Activated CD4-positive, alpha-beta T cell treated with anti-CD3 and anti-CD28 coated beads, Interleukin-10, Interleukin-2, amounts not matched to agents 100 ng/mL and 50 ng/mL, durations not matched to agents 16 hours and 8 hours (primary cell): ENCODE results near the gene DNASE1L2.
"Not testable (repeated sequence)": the region's sequence is repeated elsewhere in the genome, so short reads cannot be mapped to it uniquely, and the experiment has no call there.

ENCODE experiments used
- DNase-seq: peaks from one replicate; pipeline ENCODE4 v3.0.0-alpha.2; 2020

Gene DNASE1L2

GRCh38 chr16:2242598-2242997, 6.4 kb downstream of the DNASE1L2 start:
- no peak for DNase-seq

GRCh38 chr16:2243031-2243528, 6.8 kb downstream of the DNASE1L2 start:
- DNase-seq = no peak

GRCh38 chr16:2243781-2244180, 7.5 kb downstream of the DNASE1L2 start:
- DNase-seq = no peak

GRCh38 chr16:2244301-2244700, 8.1 kb downstream of the DNASE1L2 start:
- no peak for DNase-seq

- DNase-seq = no peak
Measured at GRCh38 chr16:2244926-2245795, 8.9 kb downstream of the DNASE1L2 start.

- no peak for DNase-seq
Measured at GRCh38 chr16:2246301-2246885, 10.1 kb downstream of the DNASE1L2 start.

GRCh38 chr16:2250652-2251295, 14.5 kb downstream of the DNASE1L2 start:
- DNase-seq = peak; percentile 46

GRCh38 chr16:2251296-2252111, 15.3 kb downstream of the DNASE1L2 start, which contains the start of gene ECI1:
Gene ECI1 (minus strand): TSS chr16:2251587. CDS start chr16:2251566, 21 bp downstream.
- DNase-seq = peak; percentile 95

- no peak for DNase-seq
Measured at GRCh38 chr16:2252806-2253148, 16.5 kb downstream of the DNASE1L2 start.

- DNase-seq = no peak
Measured at GRCh38 chr16:2253293-2253692, 17.0 kb downstream of the DNASE1L2 start.

GRCh38 chr16:2256531-2257140, 20.4 kb downstream of the DNASE1L2 start:
- no peak for DNase-seq

- DNase-seq = no peak
Measured at GRCh38 chr16:2257726-2258125, 21.5 kb downstream of the DNASE1L2 start.

GRCh38 chr16:2258530-2258929, 22.3 kb downstream of the DNASE1L2 start:
- DNase-seq = not testable (repeated sequence)

- DNase-seq = no peak
Measured at GRCh38 chr16:2260250-2260649, 24.0 kb downstream of the DNASE1L2 start.

- not testable (repeated sequence) for DNase-seq
Measured at GRCh38 chr16:2263026-2263425, 26.8 kb downstream of the DNASE1L2 start.

GRCh38 chr16:2266887-2267286, 30.6 kb downstream of the DNASE1L2 start:
- peak; percentile 23 for DNase-seq

GRCh38 chr16:2267505-2267912, 31.3 kb downstream of the DNASE1L2 start:
- not testable (repeated sequence) for DNase-seq

- peak; percentile 96 for DNase-seq
Measured at GRCh38 chr16:2267913-2268666, 31.8 kb downstream of the DNASE1L2 start, which contains the start of gene RNPS1. Gene RNPS1 (minus strand): TSS chr16:2268126. CDS start chr16:2264643, 3,483 bp downstream.

GRCh38 chr16:2270070-2270462, 33.8 kb downstream of the DNASE1L2 start:
- no peak for DNase-seq

GRCh38 chr16:2270588-2271470, 34.6 kb downstream of the DNASE1L2 start:
- no peak for DNase-seq
